GM18511 (cell line): ENCODE results near the gene NAPSA.

ENCODE experiments used
- ATAC-seq: cut with Tn5 transposase; IDR thresholded peaks from one replicate; pipeline ENCODE4 v1.9.1; 2021; ENCODE audit warnings: mild to moderate bottlenecking, moderate library complexity; ENCODE audit not compliant: unreplicated experiment

Gene NAPSA

GRCh38 chr19:50384685-50385535 lies 19.5 kb upstream of the NAPSA start:
- no peak for ATAC-seq

GRCh38 chr19:50383852-50384684 lies 18.6 kb upstream of the NAPSA start, which contains the start of gene POLD1:
POLD1 (plus strand) TSS chr19:50384347; CDS start chr19:50398852, 14,505 bp downstream.
- ATAC-seq: peak; percentile 92

GRCh38 chr19:50383001-50383851 lies 17.8 kb upstream of the NAPSA start:
- ATAC-seq: no peak

- no peak for ATAC-seq
Measured at GRCh38 chr19:50381881-50382729, 16.7 kb upstream of the NAPSA start.

DNA sequence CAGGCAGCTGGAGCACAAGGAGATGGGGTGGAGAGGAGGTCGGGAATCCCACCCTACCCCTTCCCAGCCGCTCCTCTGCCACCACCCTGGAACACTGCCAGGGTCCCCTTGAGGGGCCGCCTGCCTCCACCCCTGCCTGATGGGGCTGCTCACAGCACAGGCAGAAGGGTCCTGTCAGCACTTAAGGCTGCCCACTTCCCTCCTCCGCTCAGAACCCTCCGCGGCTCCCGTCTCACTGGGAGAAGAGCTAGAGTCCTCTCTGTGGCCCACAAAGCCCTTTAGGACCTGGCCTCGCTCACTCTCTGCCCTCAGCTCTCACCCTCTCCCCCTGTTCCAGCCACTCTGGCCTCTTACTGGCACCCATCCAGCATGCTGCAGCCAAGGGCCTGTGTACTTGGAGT lies 15.3 kb upstream of the NAPSA start:
- no peak for ATAC-seq

DNA sequence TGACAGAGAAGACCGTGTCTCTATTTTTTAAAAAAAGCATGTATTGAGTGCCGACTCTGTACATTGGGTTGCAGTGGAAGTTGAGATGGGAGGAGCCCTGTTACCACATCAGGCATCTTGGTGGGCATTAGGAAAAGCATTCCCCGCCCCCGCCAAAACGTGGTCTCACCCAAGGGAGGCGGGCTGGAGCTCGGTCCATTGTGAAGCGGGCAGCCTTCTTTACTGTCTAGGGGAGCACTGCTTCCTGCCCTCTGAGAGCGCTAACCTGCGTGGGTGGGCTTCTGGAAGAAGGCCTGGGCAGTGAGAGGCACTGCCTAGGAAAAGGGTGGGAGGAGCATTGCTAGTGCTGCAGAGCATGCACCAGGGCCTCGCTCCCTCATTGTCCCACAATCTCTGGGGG lies 14.7 kb upstream of the NAPSA start:
- no peak for ATAC-seq

DNA sequence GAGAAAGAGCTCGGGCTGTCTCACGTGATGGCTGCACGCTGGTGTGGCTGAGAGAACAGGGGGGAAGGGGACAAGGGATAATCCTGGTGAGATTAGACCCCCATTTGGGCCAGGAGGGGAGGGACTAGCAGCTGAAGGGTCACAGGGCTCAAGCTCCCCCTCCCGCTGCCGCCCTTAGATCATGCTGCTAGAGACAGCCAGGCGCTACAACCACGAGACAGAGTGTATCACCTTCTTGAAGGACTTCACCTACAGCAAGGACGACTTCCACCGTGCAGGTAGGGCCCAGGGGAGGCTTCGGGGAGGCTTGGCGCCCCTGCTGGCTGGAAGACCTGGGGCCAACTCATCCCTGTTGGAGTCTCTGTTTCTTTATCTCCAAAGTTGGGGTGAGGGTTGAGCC lies 14.2 kb upstream of the NAPSA start:
- no peak for ATAC-seq

DNA sequence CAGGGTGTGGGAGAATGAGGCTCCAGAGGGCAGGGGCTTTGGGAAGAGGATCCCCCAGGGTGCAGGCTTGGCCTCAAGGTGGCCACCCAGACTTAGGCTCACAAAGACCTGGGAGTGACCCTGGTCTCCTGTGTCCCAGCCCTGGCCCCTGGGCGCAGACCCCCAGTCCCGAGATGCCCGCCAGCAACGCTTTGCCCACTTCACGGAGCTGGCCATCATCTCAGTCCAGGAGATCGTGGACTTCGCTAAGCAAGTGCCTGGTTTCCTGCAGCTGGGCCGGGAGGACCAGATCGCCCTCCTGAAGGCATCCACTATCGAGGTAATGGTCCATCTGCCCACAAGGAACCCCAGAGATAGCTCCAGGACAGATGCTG lies 13.4 kb upstream of the NAPSA start:
- no peak for ATAC-seq

GRCh38 chr19:50378169-50378862 lies 12.9 kb upstream of the NAPSA start:
- no peak for ATAC-seq

DNA sequence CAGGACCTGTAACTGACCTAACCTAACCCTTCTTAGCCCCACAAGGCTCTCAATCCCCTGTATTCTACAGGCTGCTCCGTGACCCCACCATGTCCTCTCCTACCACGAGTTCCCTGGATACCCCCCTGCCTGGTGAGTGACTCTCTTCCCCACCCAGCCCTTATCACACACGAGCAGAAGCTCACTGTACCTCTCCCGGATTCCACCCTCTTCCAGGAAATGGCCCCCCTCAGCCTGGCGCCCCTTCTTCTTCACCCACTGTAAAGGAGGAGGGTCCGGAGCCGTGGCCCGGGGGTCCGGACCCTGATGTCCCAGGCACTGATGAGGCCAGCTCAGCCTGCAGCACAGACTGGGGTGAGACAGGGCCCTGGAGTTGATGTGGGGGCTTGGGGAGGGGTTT lies 12.1 kb upstream of the NAPSA start:
- ATAC-seq: no peak

DNA sequence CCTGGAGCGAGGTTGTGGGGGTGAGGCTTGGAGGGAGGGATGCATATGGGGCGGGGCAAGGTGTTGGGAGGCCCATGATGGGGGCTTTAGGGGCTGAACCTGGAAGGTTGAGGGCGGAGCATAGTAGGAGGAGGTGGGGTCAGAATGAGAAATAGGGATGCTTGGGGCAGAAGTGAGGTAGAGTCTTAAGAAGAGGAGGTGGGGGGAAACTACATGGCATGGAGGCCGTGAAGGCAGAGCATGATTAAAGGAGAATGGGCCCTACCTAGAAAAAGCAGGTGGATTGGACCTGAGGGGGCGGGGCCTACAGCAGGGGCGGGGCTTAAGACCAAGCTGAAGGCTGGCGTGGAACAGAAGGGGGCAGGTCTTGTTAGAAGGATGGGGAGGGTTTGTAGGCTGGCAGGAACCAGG lies 11.6 kb upstream of the NAPSA start:
- peak; percentile 18 for ATAC-seq

DNA sequence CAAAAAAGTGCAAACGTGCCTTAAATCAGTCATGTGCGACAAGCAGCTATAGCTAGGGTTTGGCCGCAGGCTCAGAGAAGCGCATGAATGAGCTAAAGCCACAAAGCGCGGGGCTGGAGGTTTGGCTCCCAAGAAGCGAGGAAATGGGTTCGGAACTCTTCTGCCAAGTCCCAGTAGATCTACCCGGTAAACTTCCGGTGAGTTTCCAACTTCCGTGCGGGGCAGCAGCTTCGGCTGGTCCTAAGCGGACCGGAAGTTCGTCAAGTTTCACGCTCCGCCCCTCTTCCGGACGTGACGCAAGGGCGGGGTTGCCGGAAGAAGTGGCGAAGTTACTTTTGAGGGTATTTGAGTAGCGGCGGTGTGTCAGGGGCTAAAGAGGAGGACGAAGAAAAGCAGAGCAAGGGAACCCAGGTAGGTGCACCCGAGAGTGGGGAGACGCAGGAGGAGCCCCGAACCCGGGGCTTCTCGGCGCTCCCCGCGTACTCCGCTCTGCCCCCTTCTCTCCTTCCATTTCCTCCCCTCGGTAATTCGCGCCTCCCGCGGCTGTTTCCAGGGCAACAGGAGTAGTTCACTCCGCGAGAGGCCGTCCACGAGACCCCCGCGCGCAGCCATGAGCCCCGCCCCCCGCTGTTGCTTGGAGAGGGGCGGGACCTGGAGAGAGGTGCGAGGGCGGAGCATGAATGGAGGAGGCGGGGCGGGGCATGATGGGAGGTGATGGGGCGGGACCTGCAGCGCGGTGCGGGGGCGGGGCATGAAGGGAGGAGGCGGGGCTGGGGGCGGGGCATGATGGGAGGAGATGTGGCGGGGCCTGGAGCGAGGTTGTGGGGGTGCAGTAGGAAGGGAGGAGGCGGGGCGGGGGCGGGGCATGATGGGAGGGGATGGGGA lies 11.0 kb upstream of the NAPSA start, which contains the start of gene NR1H2:
NR1H2 (plus strand) TSS at position 292 of the 885 bp plus-strand sequence. CDS start 1,149 bp downstream, outside the sequence.
- peak; percentile 89 for ATAC-seq

- no peak for ATAC-seq
Measured at GRCh38 chr19:50371914-50372475, 6.6 kb upstream of the NAPSA start.

DNA sequence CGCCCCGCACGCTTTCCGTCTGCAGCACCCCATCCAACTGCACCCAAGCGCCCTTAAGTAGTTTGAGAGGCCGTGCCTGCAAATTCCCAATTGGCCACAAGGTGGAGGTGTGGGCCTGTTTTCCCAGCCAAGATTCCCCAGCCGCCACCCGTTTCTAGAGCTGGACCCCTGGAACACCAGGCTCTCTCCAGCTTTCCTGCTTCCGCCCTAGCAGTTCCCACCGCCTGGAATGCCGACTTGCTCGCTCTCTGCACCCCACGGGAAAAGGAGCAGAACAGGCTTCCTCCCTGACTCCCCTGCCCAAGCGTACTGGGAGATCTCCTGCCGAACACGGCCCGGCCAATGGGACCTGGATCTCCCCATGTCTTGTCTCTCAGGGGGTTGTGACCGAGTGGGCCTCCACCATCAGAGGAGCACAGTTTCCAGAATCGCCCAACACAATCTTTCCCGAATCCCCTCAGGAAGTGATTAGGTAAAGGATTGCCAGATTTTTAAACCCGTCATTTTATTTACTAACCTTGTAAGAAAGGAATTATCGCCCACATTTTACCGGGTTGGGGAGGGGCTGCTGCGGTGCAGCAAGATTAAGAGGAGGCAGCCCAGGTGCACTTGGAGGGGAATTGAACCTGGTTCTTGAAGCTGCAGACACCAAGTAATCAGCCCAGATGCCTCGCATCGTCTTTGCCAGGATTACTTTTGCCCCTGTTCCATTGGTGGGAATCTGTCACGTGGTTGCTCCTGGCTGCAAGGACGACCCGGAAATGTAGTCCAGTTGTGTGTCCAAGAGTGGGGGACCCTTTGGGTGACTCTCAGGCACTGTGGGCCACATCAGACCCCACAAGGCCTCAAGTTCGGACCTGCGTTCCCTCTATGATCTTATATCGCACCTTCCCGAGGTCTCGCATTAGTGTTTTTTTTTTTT lies 3.5 kb upstream of the NAPSA start:
- ATAC-seq: no peak

DNA sequence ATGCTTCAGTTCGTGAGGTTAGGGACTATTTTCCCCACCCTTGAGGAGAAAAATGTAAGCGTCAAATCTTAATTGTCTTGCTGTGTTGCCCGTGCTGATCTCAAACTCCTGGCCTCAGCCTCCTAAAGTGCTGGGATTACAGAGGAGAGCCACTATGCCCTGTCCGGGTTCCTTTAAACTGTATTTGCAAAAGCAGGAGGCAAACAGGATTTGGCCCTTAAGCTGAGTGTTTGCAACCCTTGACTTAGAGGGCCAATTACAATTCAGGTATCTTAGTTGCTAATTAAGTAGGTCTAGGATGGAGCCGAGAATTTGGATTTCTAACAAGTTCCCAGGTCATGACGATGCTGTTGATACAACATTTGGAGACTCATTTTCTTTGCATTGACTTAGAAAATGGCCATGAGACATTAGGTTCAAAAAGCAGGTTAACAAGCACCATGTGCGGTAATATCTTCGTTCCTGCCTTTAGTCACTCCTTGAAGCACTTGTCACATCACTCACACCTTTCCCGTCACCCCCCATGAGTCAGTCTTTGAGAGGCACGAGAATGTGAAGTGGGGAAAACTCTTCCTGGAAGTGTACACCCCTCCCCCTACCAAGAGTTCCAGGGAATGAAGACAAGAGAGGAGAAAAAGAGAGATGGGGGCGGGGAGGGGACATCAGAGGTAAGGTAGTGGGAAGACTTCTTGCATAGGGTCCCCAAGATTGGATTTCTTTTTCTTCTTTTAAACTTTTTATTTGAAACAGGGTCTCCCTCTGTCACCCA lies 2.6 kb downstream of the NAPSA start:
- no peak for ATAC-seq

- ATAC-seq: no peak
Measured at GRCh38 chr19:50362030-50362412, 3.4 kb downstream of the NAPSA start.
